Body of pancreas (tissue), 4 donors: ENCODE data around the gene MROH2A. TPM values are rescaled to one million over a fixed set of nuclear protein-coding genes. Genes with fewer than 3 reads are reported as not detected.

Experiments used
- ATAC-seq: fragments of 150-250 bp; one replicate; pipeline ENCODE4 v1.9.1; 2016
- DNase-seq, 4 donors: peaks; one replicate each; pipeline ENCODE4 v3.0.0-alpha.2; 2019
- H3K27ac ChIP-seq, 4 donors: fragments of 200-600 bp; sonication (generic); 1 replicate in 3 of 4; 2 replicates in 1 of 4; pipeline versions ENCODE4 v1.5.1 to v1.6.1; 2016 to 2019; ENCODE audit warnings: mild to moderate bottlenecking in 1 of 4, mixed read lengths in 1 of 4, moderate library complexity in 1 of 4
- H3K27me3 ChIP-seq, 2 donors: fragments of 200-600 bp; sonication (generic); one replicate each; pipeline ENCODE4 v1.6.0; 2016; ENCODE audit warnings: mild to moderate bottlenecking in 1 of 2
- H3K36me3 ChIP-seq, 2 donors: fragments of 200-600 bp; sonication (generic); replicated peaks in 1 of 2; 2 replicates each; pipeline ENCODE4 v1.5.1; 2016; ENCODE audit warnings: low read depth in 2 of 2; ENCODE audit not compliant: insufficient read depth in 1 of 2
- H3K4me1 ChIP-seq: fragments of 200-600 bp; sonication (generic); one replicate; pipeline ENCODE4 v1.6.0; 2016
- H3K4me3 ChIP-seq, 2 donors: fragments of 200-600 bp; sonication (generic); 1 replicate in 1 of 2; 2 replicates in 1 of 2; pipeline ENCODE4 v1.5.1; 2016 to 2019
- H3K9me3 ChIP-seq, 3 donors: fragments of 200-600 bp; sonication (generic); 1 replicate in 2 of 3; 2 replicates in 1 of 3; pipeline ENCODE4 v1.5.1; 2016
- CTCF ChIP-seq, 7 experiments: fragments of 450-650 bp in 4 of 7; fragments of 200-600 bp in 3 of 7; sonication (generic) in 3 of 7; IDR thresholded peaks; one replicate each; pipeline ENCODE4 v1.5.1; 2016 to 2019; ENCODE audit warnings: antibody characterized with exemption in 7 of 7
- POLR2A ChIP-seq, 3 donors: fragments of 450-650 bp; IDR thresholded peaks; one replicate each; pipeline ENCODE4 v1.6.1; 2016; ENCODE audit warnings: antibody characterized with exemption in 3 of 3, mild to moderate bottlenecking in 2 of 3
- WGBS, 2 donors: methylation state at CpG; one replicate each; pipeline ENCODE4 v1.1.5; 2017; 5-methylcytosine and 5-hydroxymethylcytosine counted together
- intact Hi-C: fragments of 100-400 bp; cut with DNase I; formaldehyde crosslinking; loops from one replicate; pipeline ENCODE4 v1.15.1; 2023
- total RNA-seq, 2 donors: library from RNA; depleted of rRNA; stranded (reverse); fragments of >200 nt; gene quantifications; one replicate each; pipeline ENCODE4 v1.1.0, GENCODE V29; 2016

The MROH2A gene
- total RNA-seq, 2 donors from 2014 or later, result not detected

- no peak overlapping the region for H3K4me3 ChIP-seq
- intact Hi-C loops, result no loop called here
- H3K27ac ChIP-seq, result no peak overlapping the region
- H3K27me3 ChIP-seq, result no peaks in the 10 kb centered on the region
- no peaks in the 10 kb centered on the region for H3K9me3 ChIP-seq
- DNase-seq, result no peak
- ATAC-seq, result no peak
- H3K36me3 ChIP-seq, result no peaks in the 10 kb centered on the region
- TF ChIP-seq POLR2A (IDR thresholded peaks at IDR 0.05) (no peak), CTCF (IDR thresholded peaks at IDR 0.05) (no peak)
- H3K4me1 ChIP-seq, result no peaks in the 10 kb centered on the region
- WGBS, 2 donors, result 33 to 65% methylated on average over 2 to 7 of the region's 7 CpGs
Observed at GRCh38 chr2:233824373-233824772, 46.2 kb downstream of the MROH2A start.

- Histone ChIP-seq H3K27ac (no peak overlapping the region), H3K36me3 (no peaks in the 10 kb centered on the region), H3K27me3 (no peaks in the 10 kb centered on the region), H3K4me1 (no peaks in the 10 kb centered on the region), H3K4me3 (no peak overlapping the region), H3K9me3 (no peaks in the 10 kb centered on the region)
- intact Hi-C loops, result no loop called here
- TF ChIP-seq POLR2A (IDR thresholded peaks at IDR 0.05) (no peak), CTCF (IDR thresholded peaks at IDR 0.05) (no peak)
- 64 to 77% methylated on average over 17 to 24 of the region's 24 CpGs for WGBS, 2 donors
- ATAC-seq, result no peak
- DNase-seq, result no peak
Observed at GRCh38 chr2:233828546-233829192, 50.5 kb downstream of the MROH2A start.

GRCh38 chr2:233829193-233830110 is 51.3 kb downstream of the MROH2A start:
- Histone ChIP-seq H3K36me3 (no peaks in the 10 kb centered on the region), H3K27ac (no peak overlapping the region), H3K4me1 (no peaks in the 10 kb centered on the region), H3K27me3 (no peaks in the 10 kb centered on the region), H3K4me3 (no peak overlapping the region), H3K9me3 (no peaks in the 10 kb centered on the region)
- DNase-seq (no peak), ATAC-seq (no peak)
- WGBS, 2 donors, result 73 to 83% methylated on average over 8 to 15 of the region's 15 CpGs
- TF ChIP-seq POLR2A (IDR thresholded peaks at IDR 0.05) (no peak), CTCF (IDR thresholded peaks at IDR 0.05) (no peak)
- intact Hi-C loops, result no loop called here

GRCh38 chr2:233830111-233830802 is 52.1 kb downstream of the MROH2A start:
- intact Hi-C loops, result no loop called here
- no peaks in the 10 kb centered on the region for H3K27me3 ChIP-seq
- WGBS, 2 donors, result 86 to 96% methylated on average over 5 to 6 of the region's 6 CpGs
- no peaks in the 10 kb centered on the region for H3K36me3 ChIP-seq
- no peak overlapping the region for H3K27ac ChIP-seq
- H3K4me3 ChIP-seq, result no peak overlapping the region
- H3K9me3 ChIP-seq, result no peaks in the 10 kb centered on the region
- ATAC-seq, result no peak
- DNase-seq, result no peak
- no peaks in the 10 kb centered on the region for H3K4me1 ChIP-seq
- TF ChIP-seq CTCF (IDR thresholded peaks at IDR 0.05) (no peak), POLR2A (IDR thresholded peaks at IDR 0.05) (no peak)
